Measurements from ENCODE around the gene NDUFAF3.

DNA sequence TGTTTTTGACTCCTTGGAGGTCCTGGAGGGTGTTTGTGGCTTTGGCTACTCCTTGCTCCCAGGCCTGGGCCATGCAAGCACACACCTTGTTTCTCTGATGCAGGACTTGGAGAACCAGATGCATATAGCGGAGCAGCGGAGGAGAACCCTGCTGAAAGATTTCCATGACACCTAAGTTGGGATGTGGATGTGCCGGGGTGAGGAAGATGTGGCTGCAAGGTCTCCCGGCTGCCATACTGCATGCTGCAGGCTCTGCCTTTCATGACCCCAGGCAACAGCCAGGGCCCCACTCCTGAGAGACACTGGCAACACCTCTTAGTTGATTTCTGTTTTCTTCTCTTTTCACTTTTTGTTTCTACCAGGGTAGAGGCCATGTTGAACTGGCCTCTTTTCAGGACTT lies 38.8 kb upstream of the NDUFAF3 start:
- TF ChIP-seq CTCF (conservative IDR thresholded peaks at IDR 0.05), result no peak
- TF ChIP-seq EZH2 (IDR thresholded peaks at IDR 0.05; ENCODE audit: low read depth), result no peak
